HEK293 (cell line): ENCODE measurements around the gene YARS1.

Experiments used
- ZNF155 ChIP-seq: fragments of 450-650 bp; formaldehyde crosslinking; IDR thresholded peaks from 2 replicates; pipeline ENCODE4 v1.5.1; 2016; ENCODE audit warnings: missing biosample characterization, missing genetic modification characterization
- ZNF157 ChIP-seq: fragments of 450-650 bp; formaldehyde crosslinking; IDR thresholded peaks from 2 replicates; pipeline ENCODE4 v1.5.1; 2016; ENCODE audit warnings: missing biosample characterization, missing genetic modification characterization
- ZNF223 ChIP-seq: fragments of 450-650 bp; formaldehyde crosslinking; IDR thresholded peaks from 2 replicates; pipeline ENCODE4 v1.5.1; 2016; ENCODE audit warnings: missing biosample characterization, missing genetic modification characterization
- ZNF585B ChIP-seq: fragments of 450-650 bp; formaldehyde crosslinking; IDR thresholded peaks from 2 replicates; pipeline ENCODE4 v1.5.1; 2016; ENCODE audit warnings: missing biosample characterization, missing genetic modification characterization
- TF ChIP-seq, protein P1 (sequence below): fragments of 450-650 bp; formaldehyde crosslinking; IDR thresholded peaks from 2 replicates; pipeline ENCODE4 v1.5.1; 2016; ENCODE audit warnings: missing biosample characterization, missing genetic modification characterization

DNA sequence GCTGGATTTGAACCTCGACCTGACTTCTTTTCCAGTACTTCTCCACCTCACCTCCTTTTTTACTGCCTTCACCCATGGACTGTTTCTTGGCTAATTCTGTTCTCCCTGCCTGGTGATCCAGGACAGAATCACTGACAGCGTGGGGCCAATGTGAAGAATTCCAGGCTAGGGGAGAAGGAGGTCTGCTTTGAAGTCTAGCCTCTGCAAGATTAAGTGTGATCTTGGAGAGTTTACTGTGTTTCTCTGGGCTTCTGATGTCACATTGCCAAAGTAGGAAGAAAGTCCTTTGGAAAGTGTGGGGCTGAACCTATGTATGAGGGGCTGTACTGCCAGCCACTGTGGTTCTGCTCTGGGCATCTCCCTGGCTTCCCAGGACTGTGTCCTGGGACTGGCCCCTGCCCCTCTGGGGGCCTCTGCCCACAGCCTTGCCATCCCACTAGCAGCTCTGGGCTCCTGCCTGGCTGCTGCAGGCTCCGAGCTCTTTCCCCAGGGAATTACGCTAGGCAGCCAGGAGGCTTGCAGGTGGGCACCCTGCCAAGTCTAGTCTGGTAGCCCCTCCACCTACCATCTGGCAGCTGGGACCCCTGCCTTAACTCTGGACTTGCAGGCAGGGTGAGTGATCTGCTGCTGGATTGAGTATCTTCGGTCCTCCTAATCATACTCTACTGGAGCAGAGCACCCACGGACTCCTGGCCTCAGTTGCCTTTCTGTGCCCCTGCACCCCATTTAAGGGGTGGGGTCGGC, 52.2 kb downstream of the YARS1 start:
- TF ChIP-seq ZNF155 (no peak), ZNF585B (no peak), ZNF223 (no peak), ZNF157 (tag by site-specific recombination) (no peak)
- TF ChIP-seq, protein P1, sequence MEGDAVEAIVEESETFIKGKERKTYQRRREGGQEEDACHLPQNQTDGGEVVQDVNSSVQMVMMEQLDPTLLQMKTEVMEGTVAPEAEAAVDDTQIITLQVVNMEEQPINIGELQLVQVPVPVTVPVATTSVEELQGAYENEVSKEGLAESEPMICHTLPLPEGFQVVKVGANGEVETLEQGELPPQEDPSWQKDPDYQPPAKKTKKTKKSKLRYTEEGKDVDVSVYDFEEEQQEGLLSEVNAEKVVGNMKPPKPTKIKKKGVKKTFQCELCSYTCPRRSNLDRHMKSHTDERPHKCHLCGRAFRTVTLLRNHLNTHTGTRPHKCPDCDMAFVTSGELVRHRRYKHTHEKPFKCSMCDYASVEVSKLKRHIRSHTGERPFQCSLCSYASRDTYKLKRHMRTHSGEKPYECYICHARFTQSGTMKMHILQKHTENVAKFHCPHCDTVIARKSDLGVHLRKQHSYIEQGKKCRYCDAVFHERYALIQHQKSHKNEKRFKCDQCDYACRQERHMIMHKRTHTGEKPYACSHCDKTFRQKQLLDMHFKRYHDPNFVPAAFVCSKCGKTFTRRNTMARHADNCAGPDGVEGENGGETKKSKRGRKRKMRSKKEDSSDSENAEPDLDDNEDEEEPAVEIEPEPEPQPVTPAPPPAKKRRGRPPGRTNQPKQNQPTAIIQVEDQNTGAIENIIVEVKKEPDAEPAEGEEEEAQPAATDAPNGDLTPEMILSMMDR (tag by site-specific recombination): no peak
